GM23338 (cell line): ENCODE measurements around the gene SUCLG2. TPM values are rescaled to one million over a fixed set of nuclear protein-coding genes. Genes with fewer than 3 reads are reported as not detected.

Source experiments
- ATAC-seq: fragments of 200-7000 bp; cut with Tn5 transposase; 3 replicates; pipeline ENCODE4 v1.9.1; 2020
- DNase-seq: peaks from one replicate; pipeline ENCODE4 v3.0.0-alpha.2; 2015; ENCODE audit warnings: low spot score
- H2AFZ ChIP-seq: fragments of 200-600 bp; sonication (generic); 2 replicates; pipeline ENCODE4 v1.8.0; 2016; ENCODE audit warnings: antibody characterized with exemption, mild to moderate bottlenecking, moderate library complexity
- H3F3A ChIP-seq: fragments of 200-600 bp; sonication (generic); replicated peaks from 2 replicates; pipeline ENCODE4 v1.8.0; 2017; ENCODE audit warnings: antibody characterized with exemption, mixed run types, low read depth
- H3K27ac ChIP-seq: fragments of 200-600 bp; sonication (generic); 2 replicates; pipeline ENCODE4 v1.6.1; 2016; ENCODE audit warnings: low read depth
- H3K27me3 ChIP-seq: fragments of 200-600 bp; sonication (generic); 2 replicates; pipeline ENCODE4 v1.8.0; 2016; ENCODE audit warnings: mild to moderate bottlenecking, mixed run types, moderate library complexity; ENCODE audit not compliant: insufficient read depth
- H3K36me3 ChIP-seq: fragments of 200-600 bp; sonication (generic); 2 replicates; pipeline ENCODE4 v1.8.0; 2016; ENCODE audit warnings: mild to moderate bottlenecking; ENCODE audit not compliant: insufficient read depth
- H3K4me1 ChIP-seq: fragments of 200-600 bp; sonication (generic); 2 replicates; pipeline ENCODE4 v1.8.0; 2016; ENCODE audit warnings: mild to moderate bottlenecking, moderate library complexity; ENCODE audit not compliant: insufficient read depth
- H3K4me2 ChIP-seq: fragments of 200-600 bp; sonication (generic); 2 replicates; pipeline ENCODE4 v1.7.1; 2017; ENCODE audit warnings: mixed run types
- H3K4me3 ChIP-seq: fragments of 200-600 bp; sonication (generic); 2 replicates; pipeline ENCODE4 v1.6.1; 2016; ENCODE audit warnings: mixed run types
- H3K79me2 ChIP-seq: fragments of 200-600 bp; sonication (generic); replicated peaks from 2 replicates; pipeline ENCODE4 v1.8.0; 2017; ENCODE audit warnings: mild to moderate bottlenecking; ENCODE audit not compliant: insufficient read depth
- H3K9me2 ChIP-seq: fragments of 200-600 bp; sonication (generic); 2 replicates; pipeline ENCODE4 v1.8.0; 2017; ENCODE audit not compliant: insufficient read depth
- H4K20me1 ChIP-seq: fragments of 200-600 bp; sonication (generic); replicated peaks from 2 replicates; pipeline ENCODE4 v1.8.0; 2017; ENCODE audit warnings: mild to moderate bottlenecking; ENCODE audit not compliant: insufficient read depth
- H3K27ac Mint-ChIP-seq: 2 replicates; pipeline ENCODE4 v1.8.0; 2020; ENCODE audit warnings: inconsistent platforms, mild to moderate bottlenecking, moderate library complexity, mixed read lengths
- H3K27me3 Mint-ChIP-seq: 3 replicates; pipeline ENCODE4 v1.8.0; 2022; ENCODE audit warnings: low read depth, mild to moderate bottlenecking, moderate library complexity, mixed read lengths, inconsistent platforms; ENCODE audit not compliant: insufficient read depth, poor library complexity
- H3K36me3 Mint-ChIP-seq: 3 replicates; pipeline ENCODE4 v1.8.0; 2021; ENCODE audit warnings: low read depth, mild to moderate bottlenecking, inconsistent platforms, moderate library complexity, mixed read lengths
- H3K4me1 Mint-ChIP-seq: 3 replicates; pipeline ENCODE4 v1.8.0; 2020; ENCODE audit warnings: mild to moderate bottlenecking, inconsistent platforms, mixed read lengths
- H3K4me3 Mint-ChIP-seq: 3 replicates; pipeline ENCODE4 v1.8.0; 2021; ENCODE audit warnings: moderate library complexity, mild to moderate bottlenecking, inconsistent platforms, mixed read lengths
- H3K9me3 Mint-ChIP-seq: 3 replicates; pipeline ENCODE4 v1.8.0; 2020; ENCODE audit warnings: moderate library complexity, mild to moderate bottlenecking, inconsistent platforms, mixed read lengths
- EZH2 ChIP-seq: fragments of 200-600 bp; sonication (generic); IDR thresholded peaks from one replicate; pipeline ENCODE4 v1.8.0; 2017; ENCODE audit warnings: antibody characterized with exemption, mild to moderate bottlenecking, low read depth; ENCODE audit not compliant: unreplicated experiment
- EZH2phosphoT487 ChIP-seq: fragments of 200-600 bp; sonication (generic); IDR thresholded peaks from one replicate; pipeline ENCODE4 v1.8.1; 2018; ENCODE audit warnings: antibody characterized with exemption; ENCODE audit not compliant: unreplicated experiment
- JUNB ChIP-seq: IDR thresholded peaks from one replicate; pipeline ENCODE4 v1.6.1; 2016; ENCODE audit warnings: antibody characterized with exemption; ENCODE audit not compliant: unreplicated experiment
- NANOG ChIP-seq: IDR thresholded peaks from 2 replicates; pipeline ENCODE4 v1.6.1; 2016; ENCODE audit warnings: antibody characterized with exemption, borderline replicate concordance
- POLR2AphosphoS5 ChIP-seq: IDR thresholded peaks from 2 replicates; pipeline ENCODE4 v1.6.1; 2016; ENCODE audit warnings: antibody characterized with exemption, low read depth
- STAT1 ChIP-seq: IDR thresholded peaks from one replicate; pipeline ENCODE4 v1.6.1; 2016; ENCODE audit warnings: antibody characterized with exemption; ENCODE audit not compliant: unreplicated experiment
- ZNF331 ChIP-seq: fragments of 250-450 bp; sonication (Bioruptor Pico); IDR thresholded peaks from 2 replicates; pipeline ENCODE4 v1.5.0; 2020; ENCODE audit warnings: low read depth, mild to moderate bottlenecking, moderate library complexity
- polyA plus RNA-seq: library from polyadenylated mRNA; unstranded; fragments of >200 nt; fragmentation: Nextera tagmentation; extraction: Ambion mirVana; gene quantifications from 2 replicates; pipeline ENCODE4 v1.2.1, GENCODE V29; 2016
- total RNA-seq: library from RNA; depleted of rRNA; stranded (reverse); fragments of >200 nt; shearing (Covaris generic); gene quantifications from 2 replicates; pipeline ENCODE4 v1.2.3, GENCODE V29; 2014
- TF ChIP-seq, protein P1 (sequence below): fragments of 250-450 bp; sonication (Bioruptor Pico); IDR thresholded peaks from 2 replicates; pipeline ENCODE4 v1.5.0; 2020; ENCODE audit warnings: mild to moderate bottlenecking, moderate library complexity
- TF ChIP-seq, protein P2 (sequence below): IDR thresholded peaks from 2 replicates; pipeline ENCODE4 v1.6.1; 2016; ENCODE audit warnings: antibody characterized with exemption
- TF ChIP-seq, protein P3 (sequence below): IDR thresholded peaks from one replicate; pipeline ENCODE4 v1.6.1; 2018; ENCODE audit warnings: antibody characterized with exemption; ENCODE audit not compliant: unreplicated experiment

SUCLG2 gene
- total and polyA plus RNA-seq, 2 experiments from 2014 or later: 29.3 to 39.0 TPM

DNA sequence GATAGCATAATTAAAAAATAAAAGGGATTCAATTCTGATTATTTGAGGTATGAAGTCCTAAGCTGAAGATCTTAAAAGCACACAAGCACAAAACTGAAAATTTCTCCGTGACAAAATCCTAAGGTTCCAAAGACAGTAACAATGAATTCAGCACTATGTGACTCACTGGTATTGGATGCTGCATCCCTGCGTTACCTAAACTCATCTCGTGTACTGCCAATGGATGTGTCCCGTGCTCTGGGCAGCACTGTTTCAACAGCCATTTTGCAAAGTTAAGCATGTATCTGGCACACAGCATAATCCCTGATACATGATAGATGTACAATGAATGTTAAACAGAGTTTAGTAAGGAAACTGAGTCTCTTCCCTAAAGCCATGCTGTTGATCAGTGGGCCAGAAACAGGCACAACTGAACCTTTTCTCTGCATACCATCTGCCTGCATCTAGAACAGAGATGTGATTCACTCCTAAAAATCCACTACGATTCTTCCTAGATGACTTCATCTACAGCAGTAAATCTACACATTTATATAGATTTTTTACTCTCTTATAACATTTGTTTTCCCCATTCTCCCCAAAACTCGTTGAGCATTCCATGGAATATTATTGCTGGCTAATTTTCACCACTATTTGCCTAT is 14.3 kb downstream of the SUCLG2 start (continued):
- TF ChIP-seq, protein P1, sequence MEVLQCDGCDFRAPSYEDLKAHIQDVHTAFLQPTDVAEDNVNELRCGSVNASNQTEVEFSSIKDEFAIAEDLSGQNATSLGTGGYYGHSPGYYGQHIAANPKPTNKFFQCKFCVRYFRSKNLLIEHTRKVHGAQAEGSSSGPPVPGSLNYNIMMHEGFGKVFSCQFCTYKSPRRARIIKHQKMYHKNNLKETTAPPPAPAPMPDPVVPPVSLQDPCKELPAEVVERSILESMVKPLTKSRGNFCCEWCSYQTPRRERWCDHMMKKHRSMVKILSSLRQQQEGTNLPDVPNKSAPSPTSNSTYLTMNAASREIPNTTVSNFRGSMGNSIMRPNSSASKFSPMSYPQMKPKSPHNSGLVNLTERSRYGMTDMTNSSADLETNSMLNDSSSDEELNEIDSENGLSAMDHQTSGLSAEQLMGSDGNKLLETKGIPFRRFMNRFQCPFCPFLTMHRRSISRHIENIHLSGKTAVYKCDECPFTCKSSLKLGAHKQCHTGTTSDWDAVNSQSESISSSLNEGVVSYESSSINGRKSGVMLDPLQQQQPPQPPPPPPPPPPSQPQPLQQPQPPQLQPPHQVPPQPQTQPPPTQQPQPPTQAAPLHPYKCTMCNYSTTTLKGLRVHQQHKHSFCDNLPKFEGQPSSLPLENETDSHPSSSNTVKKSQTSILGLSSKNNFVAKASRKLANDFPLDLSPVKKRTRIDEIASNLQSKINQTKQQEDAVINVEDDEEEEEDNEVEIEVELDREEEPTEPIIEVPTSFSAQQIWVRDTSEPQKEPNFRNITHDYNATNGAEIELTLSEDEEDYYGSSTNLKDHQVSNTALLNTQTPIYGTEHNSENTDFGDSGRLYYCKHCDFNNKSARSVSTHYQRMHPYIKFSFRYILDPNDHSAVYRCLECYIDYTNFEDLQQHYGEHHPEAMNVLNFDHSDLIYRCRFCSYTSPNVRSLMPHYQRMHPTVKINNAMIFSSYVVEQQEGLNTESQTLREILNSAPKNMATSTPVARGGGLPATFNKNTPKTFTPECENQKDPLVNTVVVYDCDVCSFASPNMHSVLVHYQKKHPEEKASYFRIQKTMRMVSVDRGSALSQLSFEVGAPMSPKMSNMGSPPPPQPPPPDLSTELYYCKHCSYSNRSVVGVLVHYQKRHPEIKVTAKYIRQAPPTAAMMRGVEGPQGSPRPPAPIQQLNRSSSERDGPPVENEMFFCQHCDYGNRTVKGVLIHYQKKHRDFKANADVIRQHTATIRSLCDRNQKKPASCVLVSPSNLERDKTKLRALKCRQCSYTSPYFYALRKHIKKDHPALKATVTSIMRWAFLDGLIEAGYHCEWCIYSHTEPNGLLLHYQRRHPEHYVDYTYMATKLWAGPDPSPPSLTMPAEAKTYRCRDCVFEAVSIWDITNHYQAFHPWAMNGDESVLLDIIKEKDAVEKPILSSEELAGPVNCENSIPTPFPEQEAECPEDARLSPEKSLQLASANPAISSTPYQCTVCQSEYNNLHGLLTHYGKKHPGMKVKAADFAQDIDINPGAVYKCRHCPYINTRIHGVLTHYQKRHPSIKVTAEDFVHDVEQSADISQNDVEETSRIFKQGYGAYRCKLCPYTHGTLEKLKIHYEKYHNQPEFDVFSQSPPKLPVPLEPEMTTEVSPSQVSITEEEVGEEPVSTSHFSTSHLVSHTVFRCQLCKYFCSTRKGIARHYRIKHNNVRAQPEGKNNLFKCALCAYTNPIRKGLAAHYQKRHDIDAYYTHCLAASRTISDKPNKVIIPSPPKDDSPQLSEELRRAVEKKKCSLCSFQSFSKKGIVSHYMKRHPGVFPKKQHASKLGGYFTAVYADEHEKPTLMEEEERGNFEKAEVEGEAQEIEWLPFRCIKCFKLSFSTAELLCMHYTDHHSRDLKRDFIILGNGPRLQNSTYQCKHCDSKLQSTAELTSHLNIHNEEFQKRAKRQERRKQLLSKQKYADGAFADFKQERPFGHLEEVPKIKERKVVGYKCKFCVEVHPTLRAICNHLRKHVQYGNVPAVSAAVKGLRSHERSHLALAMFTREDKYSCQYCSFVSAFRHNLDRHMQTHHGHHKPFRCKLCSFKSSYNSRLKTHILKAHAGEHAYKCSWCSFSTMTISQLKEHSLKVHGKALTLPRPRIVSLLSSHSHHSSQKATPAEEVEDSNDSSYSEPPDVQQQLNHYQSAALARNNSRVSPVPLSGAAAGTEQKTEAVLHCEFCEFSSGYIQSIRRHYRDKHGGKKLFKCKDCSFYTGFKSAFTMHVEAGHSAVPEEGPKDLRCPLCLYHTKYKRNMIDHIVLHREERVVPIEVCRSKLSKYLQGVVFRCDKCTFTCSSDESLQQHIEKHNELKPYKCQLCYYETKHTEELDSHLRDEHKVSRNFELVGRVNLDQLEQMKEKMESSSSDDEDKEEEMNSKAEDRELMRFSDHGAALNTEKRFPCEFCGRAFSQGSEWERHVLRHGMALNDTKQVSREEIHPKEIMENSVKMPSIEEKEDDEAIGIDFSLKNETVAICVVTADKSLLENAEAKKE (CRISPR knock-in tag): no peak
- TF ChIP-seq NANOG (no peak), STAT1 (no peak), EZH2 (no peak), JUNB (no peak), ZNF331 (CRISPR knock-in tag) (no peak), EZH2phosphoT487 (no peak)

DNA sequence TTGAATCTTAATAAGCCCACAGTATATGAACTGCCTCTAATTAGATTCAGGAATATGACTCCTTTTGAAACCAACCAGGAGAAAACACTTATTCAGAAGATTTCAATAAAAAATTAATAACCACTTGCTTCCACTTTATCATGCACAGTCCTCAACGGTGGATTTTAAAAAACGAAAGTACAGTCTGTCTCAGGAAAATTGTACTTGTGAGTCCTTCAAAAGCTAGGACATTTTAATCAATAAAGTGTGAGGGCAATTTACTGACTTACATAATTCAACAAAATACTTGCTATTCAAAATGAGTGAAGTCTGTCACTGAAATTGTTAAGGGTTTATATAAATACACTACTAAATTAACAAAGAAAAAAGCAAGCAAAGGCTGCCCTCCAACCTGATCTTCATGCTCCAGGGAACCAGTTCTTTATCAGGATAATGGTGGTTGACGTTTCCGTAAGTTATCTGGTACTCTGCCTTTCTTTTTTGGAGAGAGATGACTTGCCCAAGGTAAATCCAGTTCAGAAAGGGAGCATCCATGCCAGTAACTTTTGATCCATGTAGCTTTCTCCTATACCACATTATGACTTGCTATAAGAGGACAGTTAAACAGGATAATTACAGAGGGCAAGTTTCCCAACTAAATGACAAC is 17.0 kb downstream of the SUCLG2 start:
- Histone ChIP-seq H3K27me3 (no peaks in the 10 kb centered on the region), H3K4me2 (no peak overlapping the region), H3F3A (no peaks in the 10 kb centered on the region), H3K36me3 (no peaks in the 10 kb centered on the region), H4K20me1 (0 out of 2 replicates have a peak, but pooled peaks cover 5% of the 10 kb centered on the region), H3K9me2 (0 out of 2 replicates have a peak, but pooled peaks cover 3% of the 10 kb centered on the region), H3K79me2 (peaks cover 32% of the 10 kb centered on the region), H3K4me1 (0 out of 2 replicates have a peak, but pooled peaks cover 6% of the 10 kb centered on the region), H3K27ac (no peak overlapping the region), H2AFZ (no peak overlapping the region), H3K4me3 (no peak overlapping the region)
- no peaks in the 10 kb centered on the region for H3K9me3 Mint-ChIP-seq
- no peak overlapping the region for H3K4me3 Mint-ChIP-seq
- no peak for ATAC-seq
- no peaks in the 10 kb centered on the region for H3K27me3 Mint-ChIP-seq
- DNase-seq: no peak
- H3K36me3 Mint-ChIP-seq: no peaks in the 10 kb centered on the region; the same call in 1 of the 3 replicates
- H3K4me1 Mint-ChIP-seq: peaks cover 7% of the 10 kb centered on the region
- H3K27ac Mint-ChIP-seq: no peak overlapping the region
- TF ChIP-seq POLR2AphosphoS5: no peak
- no peak for TF ChIP-seq NANOG
- TF ChIP-seq EZH2: no peak
- TF ChIP-seq, protein P2, sequence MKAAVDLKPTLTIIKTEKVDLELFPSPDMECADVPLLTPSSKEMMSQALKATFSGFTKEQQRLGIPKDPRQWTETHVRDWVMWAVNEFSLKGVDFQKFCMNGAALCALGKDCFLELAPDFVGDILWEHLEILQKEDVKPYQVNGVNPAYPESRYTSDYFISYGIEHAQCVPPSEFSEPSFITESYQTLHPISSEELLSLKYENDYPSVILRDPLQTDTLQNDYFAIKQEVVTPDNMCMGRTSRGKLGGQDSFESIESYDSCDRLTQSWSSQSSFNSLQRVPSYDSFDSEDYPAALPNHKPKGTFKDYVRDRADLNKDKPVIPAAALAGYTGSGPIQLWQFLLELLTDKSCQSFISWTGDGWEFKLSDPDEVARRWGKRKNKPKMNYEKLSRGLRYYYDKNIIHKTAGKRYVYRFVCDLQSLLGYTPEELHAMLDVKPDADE: no peak
- TF ChIP-seq, protein P3, sequence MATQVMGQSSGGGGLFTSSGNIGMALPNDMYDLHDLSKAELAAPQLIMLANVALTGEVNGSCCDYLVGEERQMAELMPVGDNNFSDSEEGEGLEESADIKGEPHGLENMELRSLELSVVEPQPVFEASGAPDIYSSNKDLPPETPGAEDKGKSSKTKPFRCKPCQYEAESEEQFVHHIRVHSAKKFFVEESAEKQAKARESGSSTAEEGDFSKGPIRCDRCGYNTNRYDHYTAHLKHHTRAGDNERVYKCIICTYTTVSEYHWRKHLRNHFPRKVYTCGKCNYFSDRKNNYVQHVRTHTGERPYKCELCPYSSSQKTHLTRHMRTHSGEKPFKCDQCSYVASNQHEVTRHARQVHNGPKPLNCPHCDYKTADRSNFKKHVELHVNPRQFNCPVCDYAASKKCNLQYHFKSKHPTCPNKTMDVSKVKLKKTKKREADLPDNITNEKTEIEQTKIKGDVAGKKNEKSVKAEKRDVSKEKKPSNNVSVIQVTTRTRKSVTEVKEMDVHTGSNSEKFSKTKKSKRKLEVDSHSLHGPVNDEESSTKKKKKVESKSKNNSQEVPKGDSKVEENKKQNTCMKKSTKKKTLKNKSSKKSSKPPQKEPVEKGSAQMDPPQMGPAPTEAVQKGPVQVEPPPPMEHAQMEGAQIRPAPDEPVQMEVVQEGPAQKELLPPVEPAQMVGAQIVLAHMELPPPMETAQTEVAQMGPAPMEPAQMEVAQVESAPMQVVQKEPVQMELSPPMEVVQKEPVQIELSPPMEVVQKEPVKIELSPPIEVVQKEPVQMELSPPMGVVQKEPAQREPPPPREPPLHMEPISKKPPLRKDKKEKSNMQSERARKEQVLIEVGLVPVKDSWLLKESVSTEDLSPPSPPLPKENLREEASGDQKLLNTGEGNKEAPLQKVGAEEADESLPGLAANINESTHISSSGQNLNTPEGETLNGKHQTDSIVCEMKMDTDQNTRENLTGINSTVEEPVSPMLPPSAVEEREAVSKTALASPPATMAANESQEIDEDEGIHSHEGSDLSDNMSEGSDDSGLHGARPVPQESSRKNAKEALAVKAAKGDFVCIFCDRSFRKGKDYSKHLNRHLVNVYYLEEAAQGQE: no peak
- no peak for TF ChIP-seq ZNF331 (CRISPR knock-in tag)
- no peak for TF ChIP-seq JUNB
